G401 (cell line): Measurements from ENCODE around the gene USH2A. TPM values are rescaled to one million over a fixed set of nuclear protein-coding genes. Genes with fewer than 3 reads are reported as not detected.

ENCODE experiments used
- DNase-seq: peaks from one replicate; pipeline ENCODE4 v3.0.0-alpha.2; 2015; ENCODE audit warnings: low spot score
- in situ Hi-C: cut with HindIII; loops from 2 replicates; pipeline ENCODE4 v1.10.0; 2016; ENCODE audit warnings: low sequenced_read_pairs, mixed read lengths
- total RNA-seq: library from RNA; depleted of rRNA; stranded (reverse); fragments of >200 nt; shearing (Covaris generic); gene quantifications from 2 replicates; pipeline ENCODE4 v1.2.3, GENCODE V29; 2014

USH2A gene
- total RNA-seq, 1 experiment from 2014 or later, result not detected

DNA sequence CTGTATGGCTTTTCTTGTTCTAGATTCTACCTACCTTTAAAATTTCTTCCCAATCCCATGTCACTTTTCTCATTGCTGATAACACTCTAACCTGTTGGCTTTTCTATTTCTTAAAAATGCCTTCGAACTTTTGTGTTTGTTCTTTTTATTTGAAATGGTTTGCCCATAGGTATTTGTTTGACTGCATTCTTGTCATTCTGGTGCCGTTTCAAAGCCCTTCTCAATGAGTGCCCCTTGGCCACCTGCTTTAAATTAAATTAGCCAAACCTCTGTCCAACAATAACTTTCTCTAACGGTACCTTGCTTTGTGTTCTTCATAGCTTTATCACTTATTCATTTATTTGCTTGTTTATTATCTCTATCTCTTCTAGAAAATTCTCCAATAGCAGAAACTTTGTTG lies 817.2 kb downstream of the USH2A start:
- in situ Hi-C loops, result no loop called here

DNA sequence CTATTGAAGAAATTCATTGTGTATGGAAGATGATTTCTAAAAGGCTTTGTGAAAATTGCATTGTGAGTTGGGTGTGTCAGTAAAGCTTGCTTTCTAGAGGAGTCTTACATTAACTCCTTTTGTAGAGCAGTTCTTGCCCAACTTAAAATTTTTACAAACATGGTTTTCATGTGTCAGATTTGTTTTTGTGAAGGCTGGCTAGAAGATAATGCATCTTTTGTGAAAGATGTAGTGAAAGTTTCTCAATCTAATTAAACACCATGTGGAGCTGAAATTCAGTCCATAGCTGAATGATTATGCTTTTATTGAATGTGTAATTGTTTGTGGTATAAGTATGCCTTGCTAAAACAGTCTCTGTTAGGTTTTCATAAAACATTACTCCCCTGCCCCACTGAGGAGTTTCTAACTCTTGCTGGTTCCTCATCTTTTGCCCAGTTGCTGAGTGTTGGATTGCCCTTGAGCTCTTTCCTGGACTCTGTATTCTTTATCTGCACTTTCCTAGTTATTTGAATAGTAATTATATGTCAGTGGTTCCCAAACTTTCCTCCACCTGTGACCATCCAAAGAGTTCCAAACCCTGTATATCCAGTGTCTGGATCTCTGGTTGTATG lies 818.1 kb downstream of the USH2A start:
- in situ Hi-C loops, result no loop called here
- DNase-seq, result no peak

More for the DNA sequence above, 817.2 kb downstream of the USH2A start:
- no peak for DNase-seq

DNA sequence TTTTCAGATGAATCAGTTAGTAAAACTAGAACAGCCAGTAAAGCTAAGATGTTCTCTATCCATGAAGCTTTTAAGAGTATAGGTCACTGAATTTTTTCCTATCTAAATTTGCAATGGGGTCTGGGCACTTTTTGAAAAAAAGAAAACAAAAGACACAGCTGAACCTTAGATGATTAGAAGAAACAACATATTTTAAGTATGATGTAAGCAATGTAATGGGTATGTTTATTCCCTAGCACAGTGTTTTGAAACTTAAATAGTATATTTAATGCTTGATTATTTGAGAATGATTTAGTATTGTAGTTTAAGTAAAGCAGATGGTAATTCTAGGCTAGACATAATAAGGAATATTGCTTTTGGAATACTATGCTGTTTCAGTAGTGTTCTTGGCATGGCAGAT lies 819.9 kb downstream of the USH2A start:
- no peak for DNase-seq
- in situ Hi-C loops, result no loop called here

DNA sequence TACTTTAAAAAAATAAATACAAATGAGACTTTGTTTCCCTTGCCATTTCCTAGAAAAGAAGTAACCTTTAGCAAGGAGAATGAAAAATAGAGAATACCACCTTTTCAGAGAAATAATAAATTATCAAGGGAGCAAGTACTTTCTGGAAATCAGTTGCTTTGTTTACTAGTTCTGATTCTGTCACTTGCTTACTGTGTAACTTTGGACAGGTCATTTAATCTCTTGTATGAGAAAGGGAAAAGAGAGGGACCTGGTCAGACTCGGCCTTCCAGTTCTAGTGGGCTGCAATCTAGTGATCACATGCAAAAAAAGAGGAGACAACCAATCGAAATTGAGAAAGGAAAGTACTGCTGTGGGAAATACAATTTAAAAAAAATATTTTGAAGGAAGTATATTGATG lies 822.0 kb downstream of the USH2A start:
- no peak for DNase-seq
- in situ Hi-C loops, result no loop called here

DNA sequence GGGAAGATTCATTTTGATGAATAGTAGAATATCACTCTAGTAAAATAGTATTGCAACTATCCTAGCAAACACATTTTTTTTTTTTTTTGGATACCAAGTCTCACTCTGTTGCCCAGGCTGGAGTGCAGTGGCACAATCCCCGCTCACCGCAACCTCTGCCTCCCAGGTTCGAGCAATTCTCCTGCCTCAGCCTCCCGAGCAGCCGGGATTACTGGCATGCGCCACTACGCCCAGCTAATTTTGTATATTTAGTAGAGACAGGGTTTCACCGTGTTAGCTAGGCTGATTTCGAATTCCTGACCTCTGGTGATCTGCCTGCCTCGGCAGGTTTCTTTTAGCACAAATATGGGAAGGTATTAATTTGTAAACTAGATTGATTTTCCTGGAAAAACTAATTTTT lies 822.4 kb downstream of the USH2A start:
- in situ Hi-C loops, result no loop called here
- DNase-seq, result no peak

DNA sequence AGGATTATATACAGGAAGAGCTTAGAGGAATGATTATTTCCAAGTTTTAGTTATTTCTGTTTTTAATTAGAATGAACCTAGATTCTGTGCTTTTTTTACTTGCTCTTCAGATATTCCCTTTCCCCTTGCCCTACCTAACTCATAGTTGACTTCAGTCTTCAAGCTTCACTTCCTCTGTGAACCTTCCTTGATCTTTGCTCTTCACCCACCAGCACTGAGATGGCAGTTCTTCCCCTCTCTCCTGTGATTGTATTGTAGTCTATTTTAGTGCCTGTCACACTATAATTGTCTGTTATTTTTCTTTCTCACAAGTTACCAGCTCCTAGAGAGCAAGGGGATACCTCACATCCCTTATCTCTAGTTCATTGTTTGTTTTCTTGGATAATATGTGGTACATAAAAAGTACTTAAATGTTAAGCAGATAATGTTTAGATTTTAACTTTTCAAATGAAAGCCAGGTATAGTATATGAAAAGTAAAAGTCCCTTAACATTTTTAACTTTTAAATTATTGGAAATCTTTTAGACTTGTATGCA lies 822.9 kb downstream of the USH2A start:
- in situ Hi-C loops, result no loop called here
- no peak for DNase-seq

DNA sequence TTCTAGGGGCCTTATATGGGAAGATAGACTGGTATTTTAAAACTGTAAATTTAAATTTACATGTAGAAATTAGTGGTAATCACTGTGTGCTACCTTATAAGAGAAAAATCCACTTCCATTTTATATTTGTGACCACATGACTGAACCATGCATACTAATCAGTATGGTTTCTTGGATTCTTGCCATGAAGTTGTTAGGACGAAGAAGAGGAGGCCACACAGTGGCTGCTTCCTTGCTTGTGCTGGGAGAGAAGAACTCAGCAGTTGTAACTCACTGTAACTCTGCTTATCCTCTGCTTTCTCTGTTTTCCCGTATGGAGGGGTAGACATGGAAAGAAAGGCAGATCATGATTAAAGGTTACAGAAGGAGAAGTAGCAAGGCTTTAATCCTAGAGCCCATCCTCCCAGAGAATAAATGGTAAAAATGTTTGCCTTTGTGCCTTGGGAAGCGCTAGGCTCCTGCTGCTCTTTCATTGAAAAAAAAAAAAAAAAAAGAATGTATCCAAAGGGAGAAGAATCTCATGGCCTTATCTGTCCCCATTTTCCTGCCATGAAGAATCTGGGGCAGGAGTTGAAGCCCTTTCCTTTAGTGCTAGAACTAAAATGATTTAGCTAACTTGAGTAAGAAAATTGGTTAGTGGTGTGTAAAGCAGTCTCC lies 823.7 kb downstream of the USH2A start:
- in situ Hi-C loops, result no loop called here
- no peak for DNase-seq

DNA sequence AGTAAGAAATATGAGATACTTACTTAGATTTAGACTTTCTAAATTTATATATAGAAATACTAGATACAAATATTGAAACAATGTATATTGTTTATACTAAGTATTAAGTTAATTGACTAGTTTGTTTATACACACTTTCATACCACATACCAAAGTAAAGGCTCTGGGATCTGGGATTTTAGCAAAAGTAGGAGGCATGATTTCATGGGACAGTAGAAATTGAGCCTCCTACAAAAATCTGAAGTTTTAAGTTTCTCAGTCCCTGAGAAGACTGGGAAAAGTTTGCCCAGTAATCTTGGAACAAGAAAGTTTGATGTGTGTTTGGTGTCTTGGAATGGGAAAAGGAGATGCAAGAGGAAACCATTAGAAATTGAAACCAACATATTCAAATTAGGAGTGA lies 825.3 kb downstream of the USH2A start:
- DNase-seq, result no peak
- in situ Hi-C loops, result no loop called here

DNA sequence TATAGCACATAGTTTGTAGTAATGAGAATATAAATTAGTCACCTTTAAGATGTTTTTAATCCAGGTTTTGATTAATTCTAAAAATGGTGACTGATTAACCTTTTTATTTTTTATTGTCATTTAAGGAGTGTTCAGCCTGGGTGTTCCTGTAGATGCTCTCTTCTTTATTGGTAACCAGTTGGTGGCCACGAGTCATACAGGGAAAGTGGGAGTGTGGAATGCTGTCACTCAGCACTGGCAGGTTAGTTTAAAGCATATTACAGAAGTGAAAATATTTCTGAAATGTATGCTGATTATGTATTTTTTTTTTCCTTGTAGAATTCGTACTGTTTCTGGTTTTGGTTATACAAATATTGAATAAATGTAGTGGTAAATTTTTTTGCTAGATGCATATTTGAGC lies 828.0 kb downstream of the USH2A start:
- in situ Hi-C loops, result no loop called here
- no peak for DNase-seq

DNA sequence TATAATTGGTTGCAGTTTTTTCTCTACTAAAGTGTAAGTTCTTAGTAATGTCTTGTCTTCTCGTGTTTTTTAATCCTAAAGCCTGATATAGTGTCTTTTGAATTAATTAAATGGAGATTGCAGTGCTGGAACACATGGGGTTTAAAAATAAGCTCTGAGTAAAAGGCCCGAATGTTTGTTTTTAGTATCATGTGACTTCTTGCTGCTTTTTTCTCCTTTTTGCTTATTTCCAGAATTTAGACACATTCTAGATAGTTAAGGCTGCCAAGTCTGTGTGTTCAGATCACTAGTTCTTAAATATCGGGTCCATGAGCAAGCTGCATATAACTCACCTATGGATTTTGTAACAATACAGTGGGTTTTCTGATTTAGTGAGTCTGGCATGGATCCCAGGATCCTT lies 828.6 kb downstream of the USH2A start:
- in situ Hi-C loops, result no loop called here
- no peak for DNase-seq

DNA sequence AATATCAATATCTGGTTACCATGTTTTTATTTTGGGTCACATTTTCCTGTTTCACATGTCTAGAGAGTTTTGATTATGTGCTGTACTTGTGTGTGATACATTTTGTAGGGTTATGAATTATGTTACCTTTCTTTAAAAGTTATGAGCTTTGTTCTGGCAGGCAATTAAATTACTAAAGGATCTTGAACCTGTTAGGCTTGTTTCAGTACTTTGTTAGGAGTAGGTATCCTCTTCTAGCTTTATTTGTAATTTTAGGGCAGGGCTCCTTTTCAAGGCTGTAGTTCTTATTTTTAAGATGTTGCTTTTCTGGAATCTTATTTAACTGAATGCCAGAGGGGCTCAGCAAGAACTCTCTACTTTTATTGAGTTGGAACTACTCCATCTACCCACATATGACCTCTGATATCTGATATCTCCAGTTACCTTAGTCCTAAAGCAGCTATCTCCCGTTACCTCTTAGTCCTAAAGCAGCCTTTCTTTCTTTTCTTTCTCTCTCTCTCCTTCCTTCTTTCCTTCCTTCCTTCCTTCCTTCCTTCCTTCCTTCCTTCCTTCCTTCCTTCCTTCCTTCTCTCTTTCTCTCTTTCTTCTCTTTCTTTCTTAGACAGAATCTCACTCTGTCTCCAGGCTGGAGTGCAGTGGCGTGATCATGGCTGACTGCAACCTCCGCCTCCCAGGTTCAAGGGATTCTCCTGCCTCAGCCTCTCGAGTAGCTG lies 832.3 kb downstream of the USH2A start:
- DNase-seq, result no peak
- in situ Hi-C loops, result no loop called here

DNA sequence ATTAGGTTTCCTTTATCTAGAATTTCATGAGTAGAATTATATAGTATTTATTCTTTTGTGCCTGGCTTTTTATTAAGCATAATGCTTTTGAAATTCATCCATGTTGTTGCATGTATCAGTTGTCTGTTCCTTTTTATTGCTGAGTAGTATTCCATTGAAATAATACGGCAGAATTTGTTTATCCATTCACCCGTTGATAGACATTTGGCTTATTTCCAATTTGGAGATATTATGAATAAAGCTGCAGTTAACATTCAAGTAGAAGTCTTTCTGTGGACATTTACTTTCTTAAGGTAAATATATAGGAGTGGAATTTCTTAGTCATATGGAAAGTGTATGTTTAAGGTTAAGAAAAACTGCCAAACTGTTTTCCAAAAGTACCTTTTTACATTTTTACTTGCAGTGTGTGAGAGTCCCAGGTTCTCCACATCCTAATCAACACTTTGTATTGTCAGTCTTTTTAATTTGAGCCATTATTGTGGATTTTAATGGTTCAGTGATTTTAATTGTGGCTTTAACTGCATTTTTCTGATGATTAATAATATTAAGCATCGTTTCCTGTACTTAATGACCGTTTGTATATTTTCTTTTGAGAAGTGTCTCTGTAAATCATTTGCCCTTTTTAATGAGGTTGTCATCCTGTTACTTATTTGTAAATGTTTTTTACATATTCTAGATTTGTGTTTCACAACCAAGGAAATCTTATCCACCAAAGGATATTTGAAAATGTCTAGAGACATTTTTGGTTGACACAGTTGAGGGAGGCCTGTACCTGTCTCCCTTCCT lies 833.4 kb downstream of the USH2A start:
- in situ Hi-C loops, result no loop called here

DNA sequence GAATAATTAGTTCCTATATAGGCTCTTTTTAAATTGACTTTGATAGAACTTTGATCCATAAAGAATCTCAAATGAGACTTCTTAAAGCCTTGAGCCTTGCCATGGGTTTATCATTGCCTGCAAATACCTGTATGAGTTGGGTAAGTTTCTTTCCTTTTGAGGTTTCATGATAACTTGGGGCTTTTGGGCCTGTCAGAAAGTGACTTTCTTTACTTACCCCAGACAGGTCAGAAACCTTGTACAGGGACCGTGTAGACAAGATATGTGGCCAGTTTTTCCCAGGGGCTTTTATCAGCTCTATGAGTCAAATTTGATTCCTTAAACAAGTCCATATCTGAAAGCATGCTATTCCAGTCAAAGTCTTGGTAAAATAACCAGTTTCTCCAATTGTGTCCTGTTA lies 838.9 kb downstream of the USH2A start:
- in situ Hi-C loops, result no loop called here
- no peak for DNase-seq

More for the DNA sequence above, 833.4 kb downstream of the USH2A start:
- no peak for DNase-seq

DNA sequence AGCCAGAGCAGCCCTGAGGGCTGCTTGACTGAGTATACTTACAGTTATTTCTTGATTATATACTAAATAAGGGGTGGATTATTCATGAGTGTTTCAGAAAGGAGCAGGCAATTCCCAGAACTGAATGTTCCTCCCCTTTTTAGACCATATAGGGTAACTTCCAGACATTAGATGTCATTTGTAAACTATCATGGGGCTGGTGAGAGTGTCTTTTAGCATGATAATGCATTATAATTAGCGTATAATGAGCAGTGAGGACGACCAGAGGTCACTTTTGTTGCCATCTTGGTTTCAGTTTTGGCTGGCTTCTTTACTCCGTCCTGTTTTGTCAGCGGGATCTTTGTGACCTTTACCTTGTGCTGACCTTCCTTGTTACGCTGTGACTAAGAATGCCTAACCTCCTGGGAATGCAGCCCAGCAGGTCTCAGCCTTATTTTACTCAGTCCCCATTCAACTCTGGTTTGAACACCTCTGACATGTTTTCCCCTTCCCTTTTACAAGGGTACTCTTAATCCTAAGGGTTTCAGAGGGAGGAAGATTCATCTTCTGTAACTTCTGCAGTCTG lies 840.0 kb downstream of the USH2A start:
- in situ Hi-C loops, result no loop called here
- no peak for DNase-seq

DNA sequence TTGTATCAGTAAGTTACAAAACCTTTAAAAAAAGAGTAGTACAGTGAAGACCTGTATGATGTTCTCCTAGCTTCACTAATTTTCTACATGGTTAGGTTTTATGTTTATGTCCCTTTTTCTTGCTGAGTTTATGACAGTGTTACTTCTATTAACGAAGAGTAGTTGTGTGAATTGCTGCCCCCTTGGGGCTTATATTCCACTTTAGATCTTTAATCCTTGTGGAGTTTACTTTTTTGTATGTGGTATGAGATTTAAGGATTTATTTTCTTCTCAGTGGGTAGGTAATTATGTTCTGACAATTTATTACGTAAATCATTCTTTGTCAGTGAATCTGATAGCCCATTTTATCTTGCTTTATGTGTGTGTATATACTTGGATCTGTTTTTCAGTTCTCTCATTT lies 841.4 kb downstream of the USH2A start:
- in situ Hi-C loops, result no loop called here
- no peak for DNase-seq
